Measurements from ENCODE around the gene PCNX2.

DNA sequence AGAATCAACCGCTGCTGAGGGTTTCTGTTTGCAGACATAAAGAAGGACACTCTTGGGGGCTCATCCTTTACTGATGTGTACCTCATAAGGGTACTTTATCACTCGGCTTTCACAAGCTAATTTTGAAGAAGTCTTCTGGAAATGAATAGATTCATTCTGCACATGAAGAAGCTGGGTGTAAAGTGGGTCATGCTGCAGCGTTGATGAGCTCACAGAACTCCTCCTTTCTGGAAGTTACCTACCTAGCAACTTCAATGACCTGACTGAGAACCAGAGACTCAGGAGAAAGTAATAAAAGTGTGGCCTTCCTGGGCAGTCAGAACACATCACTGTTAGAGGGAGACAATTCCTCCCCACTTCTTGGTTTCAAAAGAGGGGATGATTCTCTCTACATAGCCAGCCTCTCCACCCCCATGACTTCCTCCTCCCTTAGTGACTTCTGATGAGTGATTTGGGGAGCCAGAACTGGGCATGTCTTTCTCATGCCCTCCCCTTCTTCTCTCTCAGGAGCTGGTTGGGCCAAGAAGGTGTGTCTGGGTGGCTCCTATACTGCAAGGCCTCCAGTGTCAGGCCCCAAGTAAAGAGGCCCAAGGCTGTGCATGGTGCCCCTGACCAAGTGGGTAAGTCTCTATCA, 27.0 kb downstream of the PCNX2 start:
- TF ChIP-seq, protein P1, sequence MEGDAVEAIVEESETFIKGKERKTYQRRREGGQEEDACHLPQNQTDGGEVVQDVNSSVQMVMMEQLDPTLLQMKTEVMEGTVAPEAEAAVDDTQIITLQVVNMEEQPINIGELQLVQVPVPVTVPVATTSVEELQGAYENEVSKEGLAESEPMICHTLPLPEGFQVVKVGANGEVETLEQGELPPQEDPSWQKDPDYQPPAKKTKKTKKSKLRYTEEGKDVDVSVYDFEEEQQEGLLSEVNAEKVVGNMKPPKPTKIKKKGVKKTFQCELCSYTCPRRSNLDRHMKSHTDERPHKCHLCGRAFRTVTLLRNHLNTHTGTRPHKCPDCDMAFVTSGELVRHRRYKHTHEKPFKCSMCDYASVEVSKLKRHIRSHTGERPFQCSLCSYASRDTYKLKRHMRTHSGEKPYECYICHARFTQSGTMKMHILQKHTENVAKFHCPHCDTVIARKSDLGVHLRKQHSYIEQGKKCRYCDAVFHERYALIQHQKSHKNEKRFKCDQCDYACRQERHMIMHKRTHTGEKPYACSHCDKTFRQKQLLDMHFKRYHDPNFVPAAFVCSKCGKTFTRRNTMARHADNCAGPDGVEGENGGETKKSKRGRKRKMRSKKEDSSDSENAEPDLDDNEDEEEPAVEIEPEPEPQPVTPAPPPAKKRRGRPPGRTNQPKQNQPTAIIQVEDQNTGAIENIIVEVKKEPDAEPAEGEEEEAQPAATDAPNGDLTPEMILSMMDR (IDR thresholded peaks at IDR 0.05), result no peak
- TF ChIP-seq POLR2A (IDR thresholded peaks at IDR 0.05), result no peak

All from testis (tissue), 2 donors.